Thyroid gland (tissue), 4 donors: ENCODE measurements around the gene TERF2IP. TPM values are rescaled to one million over a fixed set of nuclear protein-coding genes. Genes with fewer than 3 reads are reported as not detected.

Experiments used
- DNase-seq, 2 donors: peaks; one replicate each; pipeline ENCODE4 v3.0.0-alpha.2; 2019
- H3K27ac ChIP-seq, 3 donors: fragments of 200-600 bp; sonication (generic); 1 replicate in 2 of 3; 2 replicates in 1 of 3; pipeline ENCODE4 v1.5.1; 2016 to 2019; ENCODE audit warnings: mild to moderate bottlenecking in 1 of 3, moderate library complexity in 1 of 3
- H3K27me3 ChIP-seq: fragments of 200-600 bp; sonication (generic); one replicate; pipeline ENCODE4 v1.5.1; 2019
- H3K36me3 ChIP-seq, 2 donors: fragments of 200-600 bp; sonication (generic); one replicate each; pipeline ENCODE4 v1.5.1; 2016 to 2019
- H3K4me1 ChIP-seq, 2 donors: fragments of 200-600 bp; sonication (generic); one replicate each; pipeline ENCODE4 v1.5.1; 2017 to 2019
- H3K4me3 ChIP-seq, 3 donors: fragments of 200-600 bp; sonication (generic); replicated peaks in 1 of 3; 1 replicate in 2 of 3; 2 replicates in 1 of 3; pipeline ENCODE4 v1.5.1; 2016; ENCODE audit warnings: mild to moderate bottlenecking in 1 of 3
- H3K9me3 ChIP-seq: fragments of 200-600 bp; sonication (generic); one replicate; pipeline ENCODE4 v1.5.1; 2017
- CTCF ChIP-seq, 6 experiments: fragments of 200-600 bp in 3 of 6; fragments of 450-650 bp in 3 of 6; sonication (generic) in 3 of 6; IDR thresholded peaks; one replicate each; pipeline ENCODE4 v1.5.1; 2016 to 2019; ENCODE audit warnings: antibody characterized with exemption in 6 of 6, mild to moderate bottlenecking in 2 of 6, inconsistent platforms in 1 of 6, moderate library complexity in 1 of 6
- POLR2A ChIP-seq, 2 donors: fragments of 450-650 bp; IDR thresholded peaks; one replicate each; pipeline ENCODE4 v1.6.1; 2017; ENCODE audit warnings: antibody characterized with exemption in 2 of 2, mild to moderate bottlenecking in 2 of 2, moderate library complexity in 1 of 2
- WGBS, 2 donors: methylation state at CpG; one replicate each; pipeline ENCODE4 v1.1.5; 2017; 5-methylcytosine and 5-hydroxymethylcytosine counted together
- intact Hi-C: fragments of 100-400 bp; cut with DNase I; formaldehyde crosslinking; loops from one replicate; pipeline ENCODE4 v1.15.1; 2023
- total RNA-seq, 4 donors: library from RNA; depleted of rRNA; stranded (reverse); fragments of >200 nt; gene quantifications; one replicate each; pipeline ENCODE4 v1.2.3, GENCODE V29; 2016

TERF2IP gene
- total RNA-seq = 100 to 1,000 TPM in 3 of 4 donors, 10 to 100 TPM in 1; 96.4 to 115 (median 106) TPM

GRCh38 chr16:75647492-75648264 is at the start of gene TERF2IP, which contains the start of gene KARS1:
TERF2IP (plus strand) TSS chr16:75647773; CDS start chr16:75647883, 110 bp downstream.
KARS1 (minus strand) TSS chr16:75647665; CDS start chr16:75647639, 26 bp downstream.
- H3K27ac ChIP-seq = peak within 1 kb of the TSS; percentile 99 to 100 (median 99)
- intact Hi-C loops = loop anchor here (5.0 to 10.0 kb wide), 2 partner anchors 117 to 1545 kb away; partner anchors contain the start of gene MON1B
- H3K27me3 ChIP-seq = no peaks in the 10 kb centered on the region
- H3K4me1 ChIP-seq = peaks cover 35 to 46% of the 10 kb centered on the region in 2 donors
- peak within 1 kb of the TSS; percentile 84 to 100 (median 89) for H3K4me3 ChIP-seq
- TF ChIP-seq CTCF (IDR thresholded peaks at IDR 0.05) (no peak), POLR2A (IDR thresholded peaks at IDR 0.05) (peak; percentile 89 to 99)
- DNase-seq = peak; percentile 93 to 94
- H3K9me3 ChIP-seq = no peaks in the 10 kb centered on the region
- 0% methylated on average over 8 to 29 of the region's 76 CpGs for WGBS, 2 donors
- no peaks in the 10 kb centered on the region for H3K36me3 ChIP-seq

- intact Hi-C loops = no loop called here
- Histone ChIP-seq H3K27me3 (no peaks in the 10 kb centered on the region), H3K9me3 (no peaks in the 10 kb centered on the region), H3K36me3 (peaks cover 35 to 44% of the 10 kb centered on the region in 2 donors), H3K4me1 (no peaks in the 10 kb centered on the region), H3K27ac (no peak overlapping the region), H3K4me3 (no peak overlapping the region)
- WGBS, 2 donors = 89 to 95% methylated on average over 6 of the region's 6 CpGs
- no peak for DNase-seq
- TF ChIP-seq POLR2A (IDR thresholded peaks at IDR 0.05) (no peak), CTCF (IDR thresholded peaks at IDR 0.05) (no peak)
Observed at GRCh38 chr16:75599452-75600277, 47.9 kb upstream of the TERF2IP start.

- Histone ChIP-seq H3K4me3 (no peak overlapping the region), H3K9me3 (no peaks in the 10 kb centered on the region), H3K36me3 (peaks cover 35 to 43% of the 10 kb centered on the region in 2 donors), H3K27ac (no peak overlapping the region), H3K27me3 (no peaks in the 10 kb centered on the region), H3K4me1 (no peaks in the 10 kb centered on the region)
- WGBS, 2 donors = 92% methylated on average over 4 of the region's 4 CpGs
- no peak for DNase-seq
- TF ChIP-seq POLR2A (IDR thresholded peaks at IDR 0.05) (no peak), CTCF (IDR thresholded peaks at IDR 0.05) (no peak)
- intact Hi-C loops = no loop called here
Observed at GRCh38 chr16:75603241-75603640, 44.3 kb upstream of the TERF2IP start.

- H3K27me3 ChIP-seq = no peaks in the 10 kb centered on the region
- no peak for TF ChIP-seq CTCF (IDR thresholded peaks at IDR 0.05)
- no peak for TF ChIP-seq POLR2A (IDR thresholded peaks at IDR 0.05)
- no peaks in the 10 kb centered on the region for H3K9me3 ChIP-seq
- no peak overlapping the region for H3K27ac ChIP-seq
- DNase-seq = no peak
- no peaks in the 10 kb centered on the region for H3K4me1 ChIP-seq
- intact Hi-C loops = no loop called here
- 89 to 100% methylated on average over 1 of the region's 1 CpG for WGBS, 2 donors
- no peak overlapping the region for H3K4me3 ChIP-seq
- peaks cover 30 to 36% of the 10 kb centered on the region in 2 donors for H3K36me3 ChIP-seq
Observed at GRCh38 chr16:75606507-75606906, 41.1 kb upstream of the TERF2IP start.
